Heart left ventricle (tissue), 13 donors: ENCODE results near the gene CRB1.

Experiments used
- POLR2A ChIP-seq, 2 donors: fragments of 450-650 bp; IDR thresholded peaks; one replicate each; pipeline ENCODE4 v1.6.1; 2017; ENCODE audit warnings: antibody characterized with exemption in 2 of 2, mild to moderate bottlenecking in 2 of 2, moderate library complexity in 2 of 2
- TF ChIP-seq, protein P1 (sequence below), 12 donors: fragments of 200-600 bp; sonication (generic) in 4 of 12; IDR thresholded peaks; one replicate each; pipeline versions ENCODE4 v1.5.0 to v1.8.0; 2018 to 2022; ENCODE audit warnings: antibody characterized with exemption in 12 of 12, mild to moderate bottlenecking in 5 of 12
- donor health status: ischemic (EF 13 %, LVEDD 7.1; RV severe dilation, severe dysfunction).
- donor health status: DM: no; HTN: yes; CAD: no.
- donor health status: DM: no; HTN: no; CAD: no.
- donor health status: ischemic (EF 25% LVEDD 6.9; RV normal size, moderate dysfunction).
- donor health status: ischemic (EF 25% LVEDD 5.7; RV mildly dilated, moderate dysfunction).
- donor health status: ischemic (EF 35%, LVEDD 5.7; RV mildly dilated, moderate dysfunction).
- donor health status: nonischemic (EF 11% LVEDD 7.7; RV severe dilation, severe dysfunction).
- donor health status: DM: yes; HTN: yes; CAD: no.
- donor health status: PGD.
- donor health status: ischemic (EF 29% LVEDD 5.4; RV normal size, mild dysfunction).
- donor health status: nonischemic (EF 23%, LVEDD 6.1; RV moderate dilation, normal function).

DNA sequence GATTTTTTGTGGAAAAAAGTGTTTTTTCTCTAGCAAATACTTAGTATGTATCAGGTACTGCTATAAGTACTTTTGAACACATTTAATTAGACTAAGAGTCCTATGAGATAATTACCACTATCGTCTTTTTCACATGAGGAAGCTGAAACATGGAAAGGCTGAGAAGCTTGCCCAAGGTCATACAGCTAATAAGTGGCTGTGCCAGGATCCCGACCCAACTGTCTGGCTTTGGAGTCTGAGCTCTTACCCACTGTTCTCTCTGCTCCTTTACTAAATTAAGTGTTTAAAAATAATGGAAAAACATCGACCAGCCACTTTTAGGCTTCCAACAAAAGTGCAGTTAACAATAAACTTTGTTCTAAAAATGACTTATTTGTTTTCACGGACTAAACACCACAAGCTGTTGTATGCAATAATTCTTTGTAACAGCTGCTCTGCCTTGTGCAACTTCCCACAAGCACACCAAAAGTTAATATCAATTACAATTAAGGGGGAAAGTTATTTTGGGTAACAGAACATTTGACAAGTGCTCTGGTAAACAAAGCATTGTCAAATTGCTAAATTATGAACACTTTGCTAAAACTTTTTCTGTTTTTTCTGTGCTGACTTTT is 75.7 kb downstream of the CRB1 start:
- TF ChIP-seq, protein P1, sequence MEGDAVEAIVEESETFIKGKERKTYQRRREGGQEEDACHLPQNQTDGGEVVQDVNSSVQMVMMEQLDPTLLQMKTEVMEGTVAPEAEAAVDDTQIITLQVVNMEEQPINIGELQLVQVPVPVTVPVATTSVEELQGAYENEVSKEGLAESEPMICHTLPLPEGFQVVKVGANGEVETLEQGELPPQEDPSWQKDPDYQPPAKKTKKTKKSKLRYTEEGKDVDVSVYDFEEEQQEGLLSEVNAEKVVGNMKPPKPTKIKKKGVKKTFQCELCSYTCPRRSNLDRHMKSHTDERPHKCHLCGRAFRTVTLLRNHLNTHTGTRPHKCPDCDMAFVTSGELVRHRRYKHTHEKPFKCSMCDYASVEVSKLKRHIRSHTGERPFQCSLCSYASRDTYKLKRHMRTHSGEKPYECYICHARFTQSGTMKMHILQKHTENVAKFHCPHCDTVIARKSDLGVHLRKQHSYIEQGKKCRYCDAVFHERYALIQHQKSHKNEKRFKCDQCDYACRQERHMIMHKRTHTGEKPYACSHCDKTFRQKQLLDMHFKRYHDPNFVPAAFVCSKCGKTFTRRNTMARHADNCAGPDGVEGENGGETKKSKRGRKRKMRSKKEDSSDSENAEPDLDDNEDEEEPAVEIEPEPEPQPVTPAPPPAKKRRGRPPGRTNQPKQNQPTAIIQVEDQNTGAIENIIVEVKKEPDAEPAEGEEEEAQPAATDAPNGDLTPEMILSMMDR (IDR thresholded peaks at IDR 0.05), result no peak
- TF ChIP-seq POLR2A (IDR thresholded peaks at IDR 0.05), result no peak
